Epidermal melanocyte (primary cell): ENCODE measurements around the gene PA2G4.
"Not testable (repeated sequence)": the region's sequence is repeated elsewhere in the genome, so short reads cannot be mapped to it uniquely, and the experiment has no call there.

Experiments used
- DNase-seq: peaks from one replicate; pipeline ENCODE4 v3.0.0; 2011; ENCODE audit warnings: low spot score; ENCODE audit not compliant: insufficient read length

PA2G4 gene

GRCh38 chr12:56104109-56104814, at the start of gene PA2G4:
Gene PA2G4 (plus strand): TSS chr12:56104559. CDS start chr12:56104738, 179 bp downstream.
- DNase-seq = peak; percentile 92

- DNase-seq = not testable (repeated sequence)
Measured at GRCh38 chr12:56059964-56060363, 44.4 kb upstream of the PA2G4 start.

DNA sequence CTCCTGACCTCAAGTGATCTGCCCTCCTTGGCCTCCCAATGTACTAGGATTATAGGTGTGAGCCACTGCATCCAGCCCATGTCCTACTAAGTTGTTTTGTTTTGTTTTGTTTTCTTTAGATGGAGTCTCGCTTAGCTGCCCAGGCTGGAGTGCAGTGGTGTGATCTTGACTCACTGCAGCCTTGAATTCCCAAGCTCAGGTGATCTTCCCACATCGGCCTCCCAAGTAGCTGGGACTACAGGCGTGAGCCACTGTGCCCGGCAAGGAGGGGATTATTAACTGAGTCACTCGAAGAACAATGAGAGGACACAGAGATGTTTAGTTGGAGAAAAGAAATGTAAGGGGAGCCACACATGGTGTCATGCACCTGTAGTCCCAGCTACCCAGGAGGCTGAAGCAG, 42.4 kb upstream of the PA2G4 start:
- no peak for DNase-seq

GRCh38 chr12:56062996-56063395, 41.4 kb upstream of the PA2G4 start:
- DNase-seq = no peak

DNA sequence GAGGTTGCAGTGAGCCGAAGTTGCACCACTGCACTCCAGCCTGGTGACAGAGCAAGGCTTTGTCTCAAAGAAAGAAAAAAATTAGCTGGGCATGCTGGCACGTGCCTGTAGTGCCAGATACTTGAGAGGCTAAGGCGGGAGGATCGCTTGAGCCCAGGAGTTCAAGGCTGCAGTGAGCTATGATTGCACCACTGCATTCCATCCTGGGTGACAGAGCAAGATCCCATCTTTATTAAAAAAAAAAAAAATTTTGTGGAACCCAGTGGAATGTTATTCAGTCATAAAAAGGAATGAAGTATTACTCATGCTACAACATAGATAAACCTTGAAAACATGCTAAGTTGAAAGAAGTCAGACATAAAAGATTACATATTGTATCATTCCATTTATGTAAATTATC, 32.7 kb upstream of the PA2G4 start:
- no peak for DNase-seq

DNA sequence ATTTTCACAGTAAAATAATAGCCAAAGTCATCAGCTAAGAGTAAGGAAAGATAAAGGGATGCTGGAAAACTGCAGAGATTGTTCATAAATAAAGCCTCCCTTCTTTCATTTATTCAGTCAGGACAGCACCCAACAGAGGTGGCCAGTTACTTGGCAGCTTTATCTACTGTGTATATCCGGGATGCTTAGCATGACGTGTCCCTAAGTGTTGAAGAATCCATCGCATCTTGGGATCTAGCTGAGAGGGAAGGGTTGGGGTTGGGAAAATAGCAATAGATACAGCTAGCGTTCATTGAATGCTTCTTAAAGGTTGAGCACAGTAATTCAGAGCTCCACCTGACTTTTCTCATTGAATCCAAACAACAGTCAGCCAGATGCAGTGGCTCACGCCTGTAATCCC, 30.0 kb upstream of the PA2G4 start:
- DNase-seq = no peak

- DNase-seq = not testable (repeated sequence)
Measured at GRCh38 chr12:56077966-56078365, 26.4 kb upstream of the PA2G4 start.

- no peak for DNase-seq
Measured at GRCh38 chr12:56078427-56078826, 25.9 kb upstream of the PA2G4 start.

DNA sequence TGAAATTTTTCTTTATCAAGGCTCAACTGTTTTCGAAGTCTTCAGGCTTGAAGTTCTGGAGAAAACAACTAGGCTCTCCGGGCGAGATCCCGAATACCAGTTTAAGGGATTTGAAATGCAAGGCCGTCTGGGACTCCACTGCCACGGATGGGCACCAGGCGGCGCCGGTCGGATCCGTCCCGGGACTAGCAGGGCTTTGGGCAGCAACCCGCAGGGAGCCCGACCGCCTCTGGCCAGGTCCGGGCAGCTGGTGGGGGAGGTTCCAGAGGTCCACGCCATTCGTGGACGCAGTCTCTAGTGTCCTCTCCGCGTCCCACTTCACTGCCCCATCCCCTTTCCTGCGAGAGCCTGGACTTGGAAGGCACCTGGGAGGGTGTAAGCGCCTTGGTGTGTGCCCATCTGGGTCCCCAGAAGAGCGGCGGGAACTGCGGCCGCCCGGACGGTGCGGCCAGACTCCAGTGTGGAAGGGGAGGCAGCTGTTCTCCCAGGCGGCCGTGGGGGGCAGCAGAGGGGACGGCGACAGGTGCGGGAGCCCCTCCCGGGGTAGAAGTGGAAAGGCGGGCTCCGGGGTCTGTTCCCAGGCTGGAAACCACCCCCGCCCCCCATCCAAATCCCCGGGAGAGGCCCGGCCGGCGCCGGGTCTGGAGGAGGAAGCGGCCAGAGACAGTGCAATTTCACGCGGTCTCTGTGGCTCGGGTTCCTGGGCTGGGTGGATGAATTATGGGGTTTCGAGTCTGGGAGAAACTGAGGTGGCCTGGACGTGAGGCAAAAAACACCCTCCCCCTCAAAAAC, 25.2 kb upstream of the PA2G4 start:
- peak; percentile 62 for DNase-seq

DNA sequence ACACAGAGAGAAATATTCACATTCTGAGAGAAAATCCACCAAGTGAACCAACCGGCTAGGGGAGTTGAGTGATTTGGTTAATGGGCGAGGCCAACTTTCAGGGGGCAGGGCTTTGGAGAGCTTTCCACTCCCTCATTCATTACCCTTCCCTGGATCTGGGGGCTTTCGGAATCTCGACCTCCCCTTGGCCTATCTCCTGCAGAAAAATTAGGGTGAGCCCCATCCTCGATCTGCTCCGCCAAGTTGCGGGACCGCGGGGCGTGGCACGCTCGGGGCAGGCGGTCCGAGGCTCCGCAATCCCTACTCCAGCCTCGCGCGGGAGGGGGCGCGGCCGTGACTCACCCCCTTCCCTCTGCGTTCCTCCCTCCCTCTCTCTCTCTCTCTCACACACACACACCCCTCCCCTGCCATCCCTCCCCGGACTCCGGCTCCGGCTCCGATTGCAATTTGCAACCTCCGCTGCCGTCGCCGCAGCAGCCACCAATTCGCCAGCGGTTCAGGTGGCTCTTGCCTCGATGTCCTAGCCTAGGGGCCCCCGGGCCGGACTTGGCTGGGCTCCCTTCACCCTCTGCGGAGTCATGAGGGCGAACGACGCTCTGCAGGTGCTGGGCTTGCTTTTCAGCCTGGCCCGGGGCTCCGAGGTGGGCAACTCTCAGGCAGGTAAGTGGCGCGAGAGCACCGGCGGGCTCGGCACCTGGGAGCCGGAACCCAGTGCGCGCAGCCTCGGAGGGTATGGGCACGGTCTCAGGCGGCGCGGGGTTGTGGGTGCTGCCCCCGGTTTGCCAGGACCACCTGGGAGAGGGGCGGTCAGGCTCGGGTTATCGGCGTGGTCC, 24.4 kb upstream of the PA2G4 start, which contains the start of gene ERBB3:
TSS of gene ERBB3 (plus strand) at position 443 of the 833 bp plus-strand sequence. CDS start at position 579, 136 bp downstream.
- peak; percentile 63 for DNase-seq

DNA sequence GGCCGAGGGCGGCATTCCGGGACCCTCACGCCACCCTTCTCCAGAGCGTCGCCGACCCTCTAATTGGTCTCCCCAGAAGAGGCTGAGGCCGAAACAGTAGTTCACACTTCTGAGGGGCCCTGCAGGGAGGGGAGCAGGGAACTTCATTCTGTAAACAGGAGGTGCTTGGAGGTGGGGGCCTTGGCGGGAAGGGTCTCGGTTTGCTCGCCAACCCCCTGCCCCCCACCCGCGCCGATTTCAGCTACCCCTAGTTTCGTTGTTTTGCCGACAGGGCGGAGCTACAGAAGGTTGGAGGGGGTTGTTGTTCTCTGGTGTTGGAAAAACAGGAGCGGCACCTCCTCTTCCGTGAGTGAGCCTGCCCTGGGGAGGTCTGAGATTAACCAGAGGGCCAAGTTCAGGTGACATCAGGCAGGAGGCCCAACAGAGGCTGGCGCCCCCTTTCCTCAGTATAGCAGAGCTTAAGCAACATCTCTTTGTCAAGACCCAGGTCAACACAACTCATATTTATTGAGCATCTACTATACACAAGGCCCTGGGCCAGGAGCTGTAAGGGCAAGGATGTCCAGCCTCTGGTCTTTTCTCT, 23.7 kb upstream of the PA2G4 start:
- DNase-seq = no peak

DNA sequence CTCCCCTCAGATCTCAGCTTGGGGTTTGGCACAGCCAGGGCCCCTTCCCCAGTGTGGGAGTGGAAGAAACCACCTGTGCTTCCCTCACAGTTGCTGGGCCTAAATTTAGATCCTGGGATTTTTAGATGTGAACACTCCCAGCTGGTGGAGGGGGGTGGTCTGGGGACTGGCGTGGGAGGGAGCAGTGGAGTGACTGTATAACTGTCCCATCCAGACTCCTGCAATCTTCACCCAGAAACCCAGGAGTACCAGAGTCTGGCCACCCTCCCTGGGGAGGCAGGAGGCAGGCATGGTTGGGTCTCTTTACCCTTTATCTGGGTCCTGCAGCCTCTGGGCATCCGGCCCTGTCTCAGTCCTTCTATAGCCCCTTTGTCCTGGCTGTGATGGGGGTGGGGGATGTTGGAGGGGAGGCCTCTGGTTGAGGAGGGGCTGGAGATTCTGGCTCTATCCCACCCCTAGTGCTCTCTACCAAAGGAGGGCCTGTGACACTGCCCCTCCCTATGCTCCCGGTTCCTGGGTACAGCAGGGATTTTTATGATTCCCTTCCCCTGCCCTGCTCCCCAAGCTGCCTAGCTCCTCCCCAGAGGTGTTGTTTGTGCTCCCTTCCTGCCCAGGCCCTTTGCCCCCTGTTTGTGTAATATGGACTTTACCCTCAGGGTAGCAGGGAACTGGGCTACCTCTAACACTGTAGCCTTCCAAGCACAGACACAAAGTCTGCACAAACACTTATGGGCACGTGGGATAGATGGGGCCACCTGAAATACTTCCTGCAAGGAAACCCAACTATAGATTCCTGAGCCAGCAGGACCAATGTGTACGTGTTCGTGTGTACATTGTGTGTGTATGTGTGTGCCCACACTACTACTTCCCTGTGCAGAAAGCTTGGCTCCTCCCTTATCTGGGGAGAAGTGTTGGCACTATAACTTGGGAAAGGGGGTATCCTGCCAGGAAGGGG, 22.7 kb upstream of the PA2G4 start:
- DNase-seq = peak; percentile 63

GRCh38 chr12:56082382-56082781, 22.0 kb upstream of the PA2G4 start:
- DNase-seq = no peak

GRCh38 chr12:56082967-56083366, 21.4 kb upstream of the PA2G4 start:
- DNase-seq = peak; percentile 72

DNA sequence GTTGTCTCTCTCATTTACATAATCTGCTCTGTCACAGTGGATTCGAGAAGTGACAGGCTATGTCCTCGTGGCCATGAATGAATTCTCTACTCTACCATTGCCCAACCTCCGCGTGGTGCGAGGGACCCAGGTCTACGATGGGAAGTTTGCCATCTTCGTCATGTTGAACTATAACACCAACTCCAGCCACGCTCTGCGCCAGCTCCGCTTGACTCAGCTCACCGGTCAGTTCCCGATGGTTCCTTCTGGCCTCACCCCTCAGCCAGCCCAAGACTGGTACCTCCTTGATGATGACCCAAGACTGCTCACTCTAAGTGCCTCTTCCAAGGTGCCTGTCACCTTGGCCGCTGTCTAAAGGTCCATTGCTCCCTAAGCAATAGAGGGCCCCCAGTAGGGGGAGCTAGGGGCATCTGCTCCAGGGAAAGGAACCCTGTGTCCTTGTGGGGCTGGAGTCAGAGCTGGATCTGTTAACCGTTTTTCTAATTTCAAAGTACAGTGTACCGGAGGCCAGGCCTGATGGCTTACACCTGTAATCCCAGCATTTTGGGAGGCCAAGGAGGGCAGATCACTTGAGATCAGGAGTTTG, 19.3 kb upstream of the PA2G4 start:
- DNase-seq = no peak

GRCh38 chr12:56086096-56086495, 18.3 kb upstream of the PA2G4 start:
- no peak for DNase-seq

DNA sequence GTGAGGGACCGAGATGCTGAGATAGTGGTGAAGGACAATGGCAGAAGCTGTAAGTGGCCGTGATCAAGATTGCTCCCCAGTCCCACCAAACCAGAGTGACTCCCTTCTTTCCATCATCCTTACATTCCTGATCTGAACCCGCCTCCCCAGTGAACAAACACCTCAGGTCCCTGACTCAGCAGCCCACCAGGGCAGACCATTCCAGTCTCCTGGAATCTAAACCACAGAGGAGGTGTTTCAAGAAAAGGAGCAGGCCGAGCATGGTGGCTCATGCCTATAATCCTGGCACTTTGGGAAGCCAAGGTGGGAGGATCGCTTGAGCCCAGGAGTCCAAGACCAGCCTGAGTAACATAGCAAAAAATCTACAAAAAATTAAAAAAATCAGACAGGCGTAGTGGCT, 17.8 kb upstream of the PA2G4 start:
- no peak for DNase-seq

DNA sequence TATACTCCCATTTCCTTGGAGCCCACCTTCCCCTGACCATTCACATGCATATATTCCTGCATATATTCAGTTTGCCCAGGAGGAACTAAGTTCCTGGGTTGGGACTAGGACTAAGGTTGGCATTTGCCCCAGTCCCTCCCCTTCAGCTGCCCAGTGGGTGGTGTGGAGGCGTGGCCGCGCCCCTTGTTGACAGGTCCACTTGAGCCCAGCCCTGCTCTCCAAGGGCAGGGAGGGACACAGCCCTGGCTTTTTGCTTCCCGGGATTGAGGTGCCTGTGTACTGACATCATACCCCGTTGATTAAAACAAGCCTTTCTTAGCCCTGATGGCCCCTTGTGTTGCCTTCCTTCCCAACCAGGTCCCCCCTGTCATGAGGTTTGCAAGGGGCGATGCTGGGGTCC, 17.1 kb upstream of the PA2G4 start:
- no peak for DNase-seq

- no peak for DNase-seq
Measured at GRCh38 chr12:56097738-56098137, 6.6 kb upstream of the PA2G4 start.

DNA sequence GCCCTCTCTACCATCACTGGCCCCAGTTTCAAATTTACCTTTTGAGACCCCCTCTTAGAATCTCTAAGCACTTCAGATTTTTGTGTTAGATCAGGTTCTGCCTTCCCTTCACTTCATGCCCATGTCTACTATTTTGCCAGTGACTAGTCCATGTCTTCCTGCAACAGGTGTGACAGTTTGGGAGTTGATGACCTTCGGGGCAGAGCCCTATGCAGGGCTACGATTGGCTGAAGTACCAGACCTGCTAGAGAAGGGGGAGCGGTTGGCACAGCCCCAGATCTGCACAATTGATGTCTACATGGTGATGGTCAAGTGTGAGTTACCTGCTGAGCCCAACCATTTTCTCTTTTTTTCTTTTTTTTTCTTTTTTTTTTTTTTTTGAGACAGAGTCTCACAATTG, 5.8 kb upstream of the PA2G4 start:
- no peak for DNase-seq
